Measurements from ENCODE around the gene MIGA1.

- TF ChIP-seq PBX3 (IDR thresholded peaks at IDR 0.05) (no peak), NR3C1 (IDR thresholded peaks at IDR 0.05) (no peak), CTCF (IDR thresholded peaks at IDR 0.05) (no peak), MYC (IDR thresholded peaks at IDR 0.05; ENCODE audit: borderline replicate concordance, low read length) (no peak), NFE2L2 (conservative IDR thresholded peaks at IDR 0.05; ENCODE audit: low read length) (no peak), RCOR1 (IDR thresholded peaks at IDR 0.05; ENCODE audit: low read depth, low read length) (no peak), ELK1 (IDR thresholded peaks at IDR 0.05; ENCODE audit: low read depth, low read length) (no peak), MAX (IDR thresholded peaks at IDR 0.05) (no peak), RFX5 (IDR thresholded peaks at IDR 0.05) (no peak), CEBPB (IDR thresholded peaks at IDR 0.05) (no peak), ZFP36 (IDR thresholded peaks at IDR 0.05; ENCODE audit: borderline replicate concordance, partially characterized antibody) (no peak), KDM1A (IDR thresholded peaks at IDR 0.05; ENCODE audit: low read depth) (no peak), POLR2A (IDR thresholded peaks at IDR 0.05; ENCODE audit: low read length) (no peak), EHMT2 (IDR thresholded peaks at IDR 0.05; ENCODE audit: low read depth) (no peak)
These were observed 79.8 kb downstream of the MIGA1 start for GRCh38 chr1:77859248-77859647.
